Calu3 (cell line): Measurements from ENCODE around the gene TMED6. TPM values are rescaled to one million over a fixed set of nuclear protein-coding genes. Genes with fewer than 3 reads are reported as not detected.
A peak's percentile ranks its signal among the peaks of the same experiment; 100 is the strongest.

Experiments used
- BruUV-seq: library from RNA; stranded (reverse); fragments of 400-500 nt; replicated peaks from 2 replicates; lab custom pipeline; 2021; lab: Mats Ljungman, UMichigan
- CTCF ChIA-PET: fragments of 300-600 bp; sonication (Branson Sonifier 250); formaldehyde crosslinking; loops from one replicate; lab custom pipeline; 2022; ENCODE audit warnings: antibody characterized with exemption; lab: Charles Lee
- DNase-seq: peaks from one replicate; pipeline ENCODE4 v3.0.0; 2022
- H3K27ac Mint-ChIP-seq: one replicate; pipeline ENCODE4 v1.8.0; 2022; ENCODE audit warnings: mixed read lengths; ENCODE audit not compliant: unreplicated experiment
- H3K27me3 Mint-ChIP-seq: one replicate; pipeline ENCODE4 v1.8.0; 2022; ENCODE audit warnings: mixed read lengths; ENCODE audit not compliant: unreplicated experiment
- H3K36me3 Mint-ChIP-seq: one replicate; pipeline ENCODE4 v1.8.0; 2022; ENCODE audit warnings: mild to moderate bottlenecking, moderate library complexity, mixed read lengths; ENCODE audit not compliant: insufficient read depth, unreplicated experiment
- H3K4me1 Mint-ChIP-seq: one replicate; pipeline ENCODE4 v1.8.0; 2022; ENCODE audit warnings: mild to moderate bottlenecking, low read depth, mixed read lengths; ENCODE audit not compliant: unreplicated experiment
- H3K4me3 Mint-ChIP-seq: one replicate; pipeline ENCODE4 v1.8.0; 2022; ENCODE audit warnings: mild to moderate bottlenecking, low read depth, moderate library complexity, mixed read lengths; ENCODE audit not compliant: unreplicated experiment
- H3K9me3 Mint-ChIP-seq: one replicate; pipeline ENCODE4 v1.8.0; 2022; ENCODE audit warnings: low read depth, mixed read lengths; ENCODE audit not compliant: unreplicated experiment
- intact Hi-C: fragments of 100-400 bp; cut with micrococcal nuclease; formaldehyde crosslinking; loops from one replicate; pipeline ENCODE4 v1.10.0; 2022; ENCODE audit not compliant: unreplicated experiment
- total RNA-seq: library from RNA; stranded (reverse); gene quantifications from 2 replicates; pipeline ENCODE4 v1.2.3, GENCODE V29; 2022
- TF ChIP-seq, protein P1 (sequence below): fragments of 200-600 bp; IDR thresholded peaks from one replicate; pipeline ENCODE4 v1.8.0; 2022; ENCODE audit warnings: antibody characterized with exemption; ENCODE audit not compliant: unreplicated experiment

Gene TMED6
- total RNA-seq, 1 experiment from 2014 or later, result 1.4 TPM

DNA sequence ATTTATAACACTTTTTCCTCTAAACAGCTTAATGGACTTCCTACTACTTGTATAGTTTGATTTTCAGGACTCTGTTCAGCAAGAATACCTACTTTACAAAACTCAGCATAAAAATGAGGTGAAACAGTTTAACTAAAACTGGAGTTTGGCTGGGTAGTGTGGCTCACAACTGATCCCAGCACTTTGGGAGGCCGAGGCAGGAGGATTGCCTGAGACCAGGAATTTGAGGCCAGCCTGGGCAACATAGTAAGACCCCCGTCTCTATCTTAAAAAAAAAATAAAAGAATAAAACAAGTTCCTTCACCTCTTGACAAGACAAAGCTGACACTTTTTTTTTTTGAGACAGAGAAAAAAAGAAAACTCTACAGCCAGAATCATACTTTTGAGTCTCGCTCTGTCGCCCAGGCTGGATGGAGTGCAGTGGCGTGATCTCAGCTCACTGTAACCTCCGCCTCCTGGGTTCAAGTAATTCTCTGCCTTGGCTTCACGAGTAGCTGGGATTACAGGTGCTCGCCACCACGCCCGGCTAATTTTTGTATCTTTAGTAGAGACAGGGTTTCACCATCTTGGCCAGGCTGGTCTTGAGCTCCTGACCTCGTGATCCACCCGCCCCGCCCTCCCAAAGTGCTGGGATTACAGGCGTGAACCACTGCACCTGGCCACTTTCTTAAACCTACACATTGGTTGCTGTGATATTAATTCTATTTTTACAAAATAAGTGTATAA, 23.8 kb downstream of the TMED6 start:
- H3K27me3 Mint-ChIP-seq, result no peaks in the 10 kb centered on the region
- peaks cover 33% of the 10 kb centered on the region for H3K4me1 Mint-ChIP-seq
- no peak for DNase-seq
- peaks cover 84% of the 10 kb centered on the region for H3K36me3 Mint-ChIP-seq
- intact Hi-C loops, result no loop called here
- no peaks in the 10 kb centered on the region for H3K9me3 Mint-ChIP-seq
- BruUV-seq, result no TSS peak
- H3K4me3 Mint-ChIP-seq, result peak overlapping the region; percentile 99
- CTCF ChIA-PET, result interaction anchor here (1.9 kb wide), 1 partner anchor 178 kb away, joined by 7 read pairs; no protein-coding TSS in a partner anchor
- H3K27ac Mint-ChIP-seq, result peak overlapping the region; percentile 81
- TF ChIP-seq, protein P1, sequence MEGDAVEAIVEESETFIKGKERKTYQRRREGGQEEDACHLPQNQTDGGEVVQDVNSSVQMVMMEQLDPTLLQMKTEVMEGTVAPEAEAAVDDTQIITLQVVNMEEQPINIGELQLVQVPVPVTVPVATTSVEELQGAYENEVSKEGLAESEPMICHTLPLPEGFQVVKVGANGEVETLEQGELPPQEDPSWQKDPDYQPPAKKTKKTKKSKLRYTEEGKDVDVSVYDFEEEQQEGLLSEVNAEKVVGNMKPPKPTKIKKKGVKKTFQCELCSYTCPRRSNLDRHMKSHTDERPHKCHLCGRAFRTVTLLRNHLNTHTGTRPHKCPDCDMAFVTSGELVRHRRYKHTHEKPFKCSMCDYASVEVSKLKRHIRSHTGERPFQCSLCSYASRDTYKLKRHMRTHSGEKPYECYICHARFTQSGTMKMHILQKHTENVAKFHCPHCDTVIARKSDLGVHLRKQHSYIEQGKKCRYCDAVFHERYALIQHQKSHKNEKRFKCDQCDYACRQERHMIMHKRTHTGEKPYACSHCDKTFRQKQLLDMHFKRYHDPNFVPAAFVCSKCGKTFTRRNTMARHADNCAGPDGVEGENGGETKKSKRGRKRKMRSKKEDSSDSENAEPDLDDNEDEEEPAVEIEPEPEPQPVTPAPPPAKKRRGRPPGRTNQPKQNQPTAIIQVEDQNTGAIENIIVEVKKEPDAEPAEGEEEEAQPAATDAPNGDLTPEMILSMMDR, result no peak

GRCh38 chr16:69326172-69326873, 25.3 kb downstream of the TMED6 start:
- Mint-ChIP-seq H3K9me3 (no peaks in the 10 kb centered on the region), H3K4me1 (peaks cover 33% of the 10 kb centered on the region), H3K27me3 (no peaks in the 10 kb centered on the region), H3K36me3 (peaks cover 89% of the 10 kb centered on the region), H3K4me3 (peak overlapping the region; percentile 15), H3K27ac (no peak overlapping the region)
- intact Hi-C loops, result no loop called here
- no peak for DNase-seq
- no TSS peak for BruUV-seq
- TF ChIP-seq, protein P1, result no peak
- CTCF ChIA-PET, result interaction anchor here (0.6 to 1.0 kb wide), 3 partner anchors 9 to 435 kb away, joined by 3 to 8 read pairs (median 4); no protein-coding TSS in a partner anchor

DNA sequence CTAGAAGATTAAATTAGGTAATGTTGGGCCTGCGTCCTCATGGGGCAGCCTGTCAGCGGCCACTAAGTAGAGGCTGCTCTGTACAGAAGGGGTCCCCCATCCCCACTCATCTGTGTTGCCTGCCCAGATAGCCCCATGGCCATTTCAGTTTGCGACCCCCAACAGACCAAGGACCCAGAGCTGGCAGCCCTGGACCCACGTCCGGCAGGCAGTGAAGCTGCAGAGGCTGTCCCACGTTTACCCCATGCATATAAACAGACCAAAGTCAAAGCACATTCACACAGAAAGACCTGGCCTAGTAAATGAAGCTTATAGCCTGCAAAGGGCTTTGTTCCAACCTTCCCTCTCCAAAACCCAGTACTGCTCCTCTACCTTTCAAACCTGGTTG, 25.8 kb downstream of the TMED6 start:
- Mint-ChIP-seq H3K4me3 (peak overlapping the region; percentile 15), H3K9me3 (no peaks in the 10 kb centered on the region), H3K4me1 (peaks cover 33% of the 10 kb centered on the region), H3K36me3 (peaks cover 91% of the 10 kb centered on the region), H3K27ac (no peak overlapping the region), H3K27me3 (no peaks in the 10 kb centered on the region)
- CTCF ChIA-PET, result interaction anchor here (1.0 kb wide), 1 partner anchor 10 kb away, joined by 8 read pairs; no protein-coding TSS in a partner anchor
- intact Hi-C loops, result no loop called here
- TF ChIP-seq, protein P1, result no peak
- no peak for DNase-seq
- BruUV-seq, result no TSS peak

- no peak overlapping the region for H3K27ac Mint-ChIP-seq
- no peak overlapping the region for H3K4me3 Mint-ChIP-seq
- H3K27me3 Mint-ChIP-seq, result no peaks in the 10 kb centered on the region
- intact Hi-C loops, result no loop called here
- TSS peak; percentile 40 for BruUV-seq
- TF ChIP-seq, protein P1, result no peak
- H3K4me1 Mint-ChIP-seq, result peaks cover 33% of the 10 kb centered on the region
- CTCF ChIA-PET, result no interaction called here
- H3K9me3 Mint-ChIP-seq, result no peaks in the 10 kb centered on the region
- H3K36me3 Mint-ChIP-seq, result peaks cover 88% of the 10 kb centered on the region
- no peak for DNase-seq
These were observed 26.9 kb downstream of the TMED6 start for GRCh38 chr16:69324585-69325253.
